Activated T-helper 1 cell treated with Interleukin-2 at 50 U/mL for 16 hours (primary cell): ENCODE measurements around the gene EXPH5.

Source experiments
- DNase-seq: peaks from one replicate; pipeline ENCODE4 v3.0.0-alpha.2; 2020; ENCODE audit warnings: low read depth

The EXPH5 gene

DNA sequence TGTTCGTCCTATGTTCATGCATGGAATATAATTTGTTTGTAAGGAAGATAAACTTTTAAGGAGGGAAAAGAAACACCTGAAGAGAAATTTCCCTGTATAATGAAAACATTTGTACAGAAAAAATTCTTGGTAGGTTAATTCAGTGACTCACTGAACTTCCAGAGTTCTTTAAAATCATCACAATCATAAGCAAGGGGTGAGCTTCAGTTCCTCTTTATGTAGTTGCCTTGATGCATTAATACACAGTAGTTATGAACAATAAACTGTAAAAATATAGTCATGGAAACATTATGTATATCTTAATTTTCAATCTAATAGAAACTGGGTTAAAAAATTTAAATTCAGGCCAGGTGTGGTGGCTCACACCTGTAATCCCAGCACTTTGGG, 125.1 kb downstream of the EXPH5 start:
- DNase-seq = no peak

DNA sequence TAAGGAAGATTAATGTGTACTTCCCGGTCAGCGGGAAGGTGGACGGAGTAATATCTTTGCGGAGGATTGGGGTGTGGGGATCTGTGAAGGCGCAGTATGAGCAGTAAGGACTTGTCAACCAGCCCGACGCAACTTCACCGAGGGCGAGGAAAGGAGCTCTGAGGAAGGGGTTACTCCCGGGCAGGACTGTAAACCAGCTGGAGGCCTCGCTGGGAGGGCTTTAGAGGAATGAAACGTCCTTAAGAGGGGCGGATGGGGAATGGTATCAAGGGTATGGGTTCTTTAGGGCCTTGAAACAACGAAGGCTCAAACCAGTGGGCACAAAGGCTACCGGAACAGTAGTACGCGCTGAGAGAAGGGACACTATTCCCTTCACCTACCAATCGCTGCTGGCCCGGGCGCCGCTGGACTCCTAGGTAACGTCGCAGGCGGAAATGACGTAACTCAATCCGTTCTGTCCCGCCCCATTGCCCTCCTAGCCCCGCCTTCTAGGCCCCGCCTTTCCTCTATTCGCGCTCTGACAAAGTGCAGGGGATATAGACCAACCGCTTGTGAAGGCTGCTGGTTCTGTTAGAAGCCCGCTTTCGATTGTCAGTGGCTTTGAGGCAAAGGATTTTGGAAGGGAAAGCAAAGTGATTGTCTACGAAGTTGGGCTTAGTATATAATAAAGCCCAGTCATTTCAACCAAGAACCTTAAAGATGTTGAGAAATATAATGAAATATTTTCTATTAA, 126.3 kb downstream of the EXPH5 start, which contains the start of gene C11orf65:
Gene C11orf65 (minus strand): TSS at position 439 of the 733 bp plus-strand sequence. CDS start 5,970 bp downstream, outside the sequence.
- peak; percentile 89 for DNase-seq

DNA sequence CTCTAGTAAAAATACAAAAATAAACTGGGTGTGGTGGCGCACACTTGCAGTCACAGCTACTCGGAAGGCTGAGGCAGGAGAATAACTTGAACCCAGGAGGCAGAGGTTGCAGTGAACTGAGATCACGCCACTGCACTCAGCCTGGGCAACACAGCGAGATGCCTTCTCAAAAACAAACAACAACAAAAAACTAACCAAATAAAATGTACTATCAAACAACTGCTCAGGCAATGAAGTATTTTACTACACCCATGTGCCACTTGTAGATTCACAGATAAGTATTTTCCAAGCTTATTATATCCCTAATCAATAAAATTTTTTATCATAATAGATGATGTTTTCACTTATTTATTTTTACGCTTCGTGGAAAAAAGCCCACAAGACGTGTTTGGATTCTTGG, 127.2 kb downstream of the EXPH5 start:
- DNase-seq = no peak
